EH (cell line): ENCODE data around the gene PCDHGB4.
"Not testable (repeated sequence)": the region's sequence is repeated elsewhere in the genome, so short reads cannot be mapped to it uniquely, and the experiment has no call there.

Experiments used
- DNase-seq: peaks from one replicate; pipeline ENCODE4 v3.0.0-alpha.2; 2015; ENCODE audit warnings: low read depth

The PCDHGB4 gene

DNA sequence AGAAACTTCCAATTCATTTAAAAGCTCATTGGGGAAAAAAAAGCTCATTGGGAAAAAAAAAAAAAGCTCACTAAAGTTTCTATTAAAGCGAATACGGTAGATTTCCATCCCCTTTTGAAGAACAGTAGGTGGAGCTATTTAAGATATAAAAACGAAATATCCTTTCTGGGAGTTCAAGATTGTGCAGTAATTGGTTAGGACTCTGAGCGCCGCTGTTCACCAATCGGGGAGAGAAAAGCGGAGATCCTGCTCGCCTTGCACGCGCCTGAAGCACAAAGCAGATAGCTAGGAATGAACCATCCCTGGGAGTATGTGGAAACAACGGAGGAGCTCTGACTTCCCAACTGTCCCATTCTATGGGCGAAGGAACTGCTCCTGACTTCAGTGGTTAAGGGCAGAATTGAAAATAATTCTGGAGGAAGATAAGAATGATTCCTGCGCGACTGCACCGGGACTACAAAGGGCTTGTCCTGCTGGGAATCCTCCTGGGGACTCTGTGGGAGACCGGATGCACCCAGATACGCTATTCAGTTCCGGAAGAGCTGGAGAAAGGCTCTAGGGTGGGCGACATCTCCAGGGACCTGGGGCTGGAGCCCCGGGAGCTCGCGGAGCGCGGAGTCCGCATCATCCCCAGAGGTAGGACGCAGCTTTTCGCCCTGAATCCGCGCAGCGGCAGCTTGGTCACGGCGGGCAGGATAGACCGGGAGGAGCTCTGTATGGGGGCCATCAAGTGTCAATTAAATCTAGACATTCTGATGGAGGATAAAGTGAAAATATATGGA is 43.0 kb downstream of the PCDHGB4 start, which contains the start of gene PCDHGA12:
Gene PCDHGA12 (plus strand): TSS at position 176 of the 782 bp plus-strand sequence. CDS start 253 bp downstream, at position 429.
- DNase-seq, result peak; percentile 27

DNA sequence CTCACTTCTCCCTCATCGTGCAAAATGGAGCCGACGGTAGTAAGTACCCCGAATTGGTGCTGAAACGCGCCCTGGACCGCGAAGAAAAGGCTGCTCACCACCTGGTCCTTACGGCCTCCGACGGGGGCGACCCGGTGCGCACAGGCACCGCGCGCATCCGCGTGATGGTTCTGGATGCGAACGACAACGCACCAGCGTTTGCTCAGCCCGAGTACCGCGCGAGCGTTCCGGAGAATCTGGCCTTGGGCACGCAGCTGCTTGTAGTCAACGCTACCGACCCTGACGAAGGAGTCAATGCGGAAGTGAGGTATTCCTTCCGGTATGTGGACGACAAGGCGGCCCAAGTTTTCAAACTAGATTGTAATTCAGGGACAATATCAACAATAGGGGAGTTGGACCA is 43.8 kb downstream of the PCDHGB4 start:
- DNase-seq, result no peak

DNA sequence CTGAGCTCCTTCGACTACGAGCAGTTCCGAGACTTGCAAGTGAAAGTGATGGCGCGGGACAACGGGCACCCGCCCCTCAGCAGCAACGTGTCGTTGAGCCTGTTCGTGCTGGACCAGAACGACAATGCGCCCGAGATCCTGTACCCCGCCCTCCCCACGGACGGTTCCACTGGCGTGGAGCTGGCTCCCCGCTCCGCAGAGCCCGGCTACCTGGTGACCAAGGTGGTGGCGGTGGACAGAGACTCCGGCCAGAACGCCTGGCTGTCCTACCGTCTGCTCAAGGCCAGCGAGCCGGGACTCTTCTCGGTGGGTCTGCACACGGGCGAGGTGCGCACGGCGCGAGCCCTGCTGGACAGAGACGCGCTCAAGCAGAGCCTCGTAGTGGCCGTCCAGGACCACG is 44.8 kb downstream of the PCDHGB4 start:
- DNase-seq, result not testable (repeated sequence)

DNA sequence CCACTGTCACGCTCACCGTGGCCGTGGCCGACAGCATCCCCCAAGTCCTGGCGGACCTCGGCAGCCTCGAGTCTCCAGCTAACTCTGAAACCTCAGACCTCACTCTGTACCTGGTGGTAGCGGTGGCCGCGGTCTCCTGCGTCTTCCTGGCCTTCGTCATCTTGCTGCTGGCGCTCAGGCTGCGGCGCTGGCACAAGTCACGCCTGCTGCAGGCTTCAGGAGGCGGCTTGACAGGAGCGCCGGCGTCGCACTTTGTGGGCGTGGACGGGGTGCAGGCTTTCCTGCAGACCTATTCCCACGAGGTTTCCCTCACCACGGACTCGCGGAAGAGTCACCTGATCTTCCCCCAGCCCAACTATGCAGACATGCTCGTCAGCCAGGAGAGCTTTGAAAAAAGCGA is 45.2 kb downstream of the PCDHGB4 start:
- not testable (repeated sequence) for DNase-seq

DNA sequence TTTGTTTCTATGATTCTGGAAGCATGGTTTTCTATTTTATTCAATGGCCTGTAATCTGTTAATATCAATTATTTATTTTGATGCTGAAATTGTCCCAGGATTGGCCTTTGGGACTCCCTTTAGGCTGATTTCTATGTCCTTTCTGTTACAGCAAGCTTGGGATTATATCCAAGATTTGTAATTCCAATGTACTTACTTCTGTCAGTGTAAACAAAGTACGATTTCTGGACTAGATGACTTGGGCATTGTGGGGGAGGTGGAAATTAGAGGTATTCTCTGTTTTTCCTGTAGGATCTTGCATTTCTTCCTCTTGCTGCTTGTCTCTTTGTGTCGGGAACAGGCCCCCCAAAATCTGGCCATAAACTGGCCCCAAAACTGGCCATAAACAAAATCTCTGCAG is 46.5 kb downstream of the PCDHGB4 start:
- peak; percentile 43 for DNase-seq

DNA sequence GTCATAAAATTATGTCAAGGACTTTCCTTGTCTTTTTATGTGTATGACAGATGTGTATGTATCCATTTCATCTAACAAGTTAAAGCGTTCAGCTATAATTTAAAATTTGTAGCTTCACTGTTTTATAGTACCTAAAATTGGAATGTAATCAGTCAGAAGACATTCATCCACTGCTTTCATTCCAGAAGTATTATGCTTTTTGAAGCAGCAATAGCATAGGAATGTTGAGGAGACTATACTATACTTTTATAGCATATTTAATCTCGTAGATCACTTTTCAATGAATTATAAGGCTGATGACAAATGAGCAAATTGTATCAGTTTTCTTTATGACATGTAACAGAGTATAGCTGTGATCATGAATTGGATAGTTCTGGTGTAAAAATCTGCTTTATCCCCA is 49.7 kb downstream of the PCDHGB4 start:
- peak; percentile 50 for DNase-seq

DNA sequence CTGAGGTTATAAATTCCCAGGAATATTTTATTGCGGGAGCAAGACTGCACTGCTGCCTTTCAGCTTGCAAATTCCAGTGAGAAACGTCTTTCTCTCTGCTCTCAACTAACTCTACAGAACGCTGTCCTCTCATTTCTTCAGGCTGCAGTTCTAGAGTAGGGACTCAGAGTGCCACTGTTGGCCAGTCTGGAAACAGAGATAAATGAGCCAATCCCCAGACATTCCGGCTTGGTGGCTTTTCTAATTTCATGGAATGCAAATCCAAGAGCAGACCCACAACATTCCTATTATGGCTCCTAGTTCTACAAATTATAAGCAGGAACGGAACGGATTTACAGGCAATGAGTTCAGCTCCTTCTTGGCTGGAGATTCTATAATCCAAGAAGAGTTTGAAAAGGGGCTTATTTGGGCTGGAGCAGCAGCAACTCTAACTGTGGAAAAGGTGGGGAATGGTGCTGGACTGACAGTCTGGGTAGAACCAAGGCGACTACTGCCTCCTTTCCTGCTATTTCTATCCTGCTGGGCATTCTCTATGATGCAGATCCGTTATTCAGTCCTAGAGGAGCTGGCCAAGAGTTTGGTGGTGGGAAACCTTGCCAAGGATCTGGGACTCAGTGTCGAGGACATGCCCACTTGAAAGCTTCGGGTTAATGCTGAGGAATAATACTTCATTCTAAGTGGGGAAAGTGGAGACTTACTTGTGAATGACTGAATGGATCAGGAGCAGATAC is 52.1 kb downstream of the PCDHGB4 start:
- DNase-seq, result peak; percentile 48
